Measurements from ENCODE around the gene SLC7A5.

The SLC7A5 gene

DNA sequence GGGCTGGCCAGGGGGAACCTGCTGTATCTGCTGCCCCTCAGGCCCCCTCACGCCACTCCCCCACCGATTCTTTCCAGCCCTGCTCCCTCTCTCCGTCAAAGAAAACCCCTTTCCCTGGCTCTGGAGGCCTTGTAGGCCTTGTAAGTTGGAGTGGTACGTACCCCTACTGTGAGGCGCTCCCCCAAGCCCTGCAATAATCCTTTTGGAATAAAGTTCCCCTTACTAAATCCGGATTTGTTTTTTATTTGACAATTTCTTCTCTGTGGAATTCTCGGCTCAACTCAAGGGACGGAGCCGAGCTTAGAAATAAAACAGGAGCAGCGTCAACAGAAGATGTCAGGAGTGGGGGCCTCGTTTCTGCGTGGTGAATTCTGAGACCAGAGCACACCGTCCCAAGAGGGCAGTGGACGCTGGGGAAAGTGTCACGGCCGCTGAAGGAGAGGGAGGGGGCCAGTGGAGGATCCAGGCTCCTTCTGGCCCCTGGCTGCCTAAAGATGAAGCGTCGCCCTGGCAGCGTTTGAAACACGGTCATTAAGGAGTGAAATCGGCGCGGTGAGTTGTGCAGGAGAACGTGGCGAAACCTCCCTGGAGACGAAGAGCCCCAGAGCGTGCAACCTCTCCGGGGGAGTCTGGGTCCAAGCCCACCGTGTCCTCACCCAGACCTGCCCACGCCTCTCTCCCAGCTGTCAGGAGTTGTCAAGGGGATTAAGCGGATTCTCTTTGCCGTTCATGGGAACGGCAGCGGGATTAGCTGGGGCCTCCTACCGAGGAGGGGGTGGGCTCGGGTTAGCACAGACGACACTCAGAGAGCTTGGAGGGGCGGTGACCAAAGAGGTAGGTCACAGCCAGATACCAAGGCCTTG lies 47.0 kb downstream of the SLC7A5 start:
- TF ChIP-seq ZBTB7A (IDR thresholded peaks at IDR 0.05; ENCODE audit: low read depth) (no peak), TCF12 (IDR thresholded peaks at IDR 0.05; ENCODE audit: low read depth) (no peak), MAX (IDR thresholded peaks at IDR 0.05) (no peak), YY1 (IDR thresholded peaks at IDR 0.05; ENCODE audit: low read depth) (no peak), NFIC (IDR thresholded peaks at IDR 0.05) (no peak), EP300 (IDR thresholded peaks at IDR 0.05; ENCODE audit: borderline replicate concordance) (no peak), CREB1 (IDR thresholded peaks at IDR 0.05; ENCODE audit: low read depth) (no peak), EGR1 (IDR thresholded peaks at IDR 0.05) (no peak), CEBPB (IDR thresholded peaks at IDR 0.05) (no peak), RAD21 (IDR thresholded peaks at IDR 0.05; ENCODE audit: low read depth) (no peak), TEAD4 (IDR thresholded peaks at IDR 0.05) (no peak), TAF1 (IDR thresholded peaks at IDR 0.05; ENCODE audit: low read depth) (no peak), FOXM1 (IDR thresholded peaks at IDR 0.05; ENCODE audit: borderline replicate concordance, low read depth) (no peak)
- TF ChIP-seq, protein P1, sequence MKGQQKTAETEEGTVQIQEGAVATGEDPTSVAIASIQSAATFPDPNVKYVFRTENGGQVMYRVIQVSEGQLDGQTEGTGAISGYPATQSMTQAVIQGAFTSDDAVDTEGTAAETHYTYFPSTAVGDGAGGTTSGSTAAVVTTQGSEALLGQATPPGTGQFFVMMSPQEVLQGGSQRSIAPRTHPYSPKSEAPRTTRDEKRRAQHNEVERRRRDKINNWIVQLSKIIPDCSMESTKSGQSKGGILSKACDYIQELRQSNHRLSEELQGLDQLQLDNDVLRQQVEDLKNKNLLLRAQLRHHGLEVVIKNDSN (IDR thresholded peaks at IDR 0.05), result no peak
- TF ChIP-seq, protein P2, sequence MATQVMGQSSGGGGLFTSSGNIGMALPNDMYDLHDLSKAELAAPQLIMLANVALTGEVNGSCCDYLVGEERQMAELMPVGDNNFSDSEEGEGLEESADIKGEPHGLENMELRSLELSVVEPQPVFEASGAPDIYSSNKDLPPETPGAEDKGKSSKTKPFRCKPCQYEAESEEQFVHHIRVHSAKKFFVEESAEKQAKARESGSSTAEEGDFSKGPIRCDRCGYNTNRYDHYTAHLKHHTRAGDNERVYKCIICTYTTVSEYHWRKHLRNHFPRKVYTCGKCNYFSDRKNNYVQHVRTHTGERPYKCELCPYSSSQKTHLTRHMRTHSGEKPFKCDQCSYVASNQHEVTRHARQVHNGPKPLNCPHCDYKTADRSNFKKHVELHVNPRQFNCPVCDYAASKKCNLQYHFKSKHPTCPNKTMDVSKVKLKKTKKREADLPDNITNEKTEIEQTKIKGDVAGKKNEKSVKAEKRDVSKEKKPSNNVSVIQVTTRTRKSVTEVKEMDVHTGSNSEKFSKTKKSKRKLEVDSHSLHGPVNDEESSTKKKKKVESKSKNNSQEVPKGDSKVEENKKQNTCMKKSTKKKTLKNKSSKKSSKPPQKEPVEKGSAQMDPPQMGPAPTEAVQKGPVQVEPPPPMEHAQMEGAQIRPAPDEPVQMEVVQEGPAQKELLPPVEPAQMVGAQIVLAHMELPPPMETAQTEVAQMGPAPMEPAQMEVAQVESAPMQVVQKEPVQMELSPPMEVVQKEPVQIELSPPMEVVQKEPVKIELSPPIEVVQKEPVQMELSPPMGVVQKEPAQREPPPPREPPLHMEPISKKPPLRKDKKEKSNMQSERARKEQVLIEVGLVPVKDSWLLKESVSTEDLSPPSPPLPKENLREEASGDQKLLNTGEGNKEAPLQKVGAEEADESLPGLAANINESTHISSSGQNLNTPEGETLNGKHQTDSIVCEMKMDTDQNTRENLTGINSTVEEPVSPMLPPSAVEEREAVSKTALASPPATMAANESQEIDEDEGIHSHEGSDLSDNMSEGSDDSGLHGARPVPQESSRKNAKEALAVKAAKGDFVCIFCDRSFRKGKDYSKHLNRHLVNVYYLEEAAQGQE (IDR thresholded peaks at IDR 0.05; ENCODE audit: low read depth), result no peak

DNA sequence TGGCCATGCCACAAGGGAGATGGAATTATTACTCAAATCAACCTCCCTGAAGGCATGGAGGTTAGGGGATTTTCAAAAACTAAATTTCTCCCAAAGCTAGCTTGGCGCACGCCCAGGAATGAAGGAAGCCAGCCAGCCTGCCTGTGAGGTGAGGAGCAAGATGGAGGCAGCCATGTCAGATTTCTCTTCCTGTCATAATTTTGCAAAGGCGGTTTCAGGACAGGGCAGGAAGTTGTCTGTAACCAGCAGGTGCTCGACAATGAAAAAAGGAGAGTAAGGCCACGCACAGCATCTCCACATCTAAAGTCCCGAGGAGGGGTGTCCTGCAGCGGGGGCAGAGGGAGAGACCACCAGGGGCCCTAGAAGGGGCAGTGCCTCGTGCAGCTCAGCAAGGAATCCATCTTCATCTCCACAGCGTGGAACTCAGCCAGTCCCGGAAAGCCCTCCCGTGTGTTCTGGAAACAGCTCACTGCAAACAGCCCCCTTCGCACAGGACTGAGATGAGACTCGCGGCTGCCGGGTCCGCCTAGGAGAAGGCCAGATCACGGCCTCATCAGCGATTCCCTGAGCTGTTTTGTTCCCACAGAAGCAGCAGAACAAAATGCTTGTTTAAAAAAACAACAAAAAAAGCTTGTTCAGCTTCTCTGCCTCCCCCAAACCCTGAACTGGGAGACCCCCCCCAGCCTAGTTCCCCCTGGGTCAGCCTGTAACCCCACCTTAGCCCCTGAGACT lies 47.8 kb downstream of the SLC7A5 start:
- TF ChIP-seq ZBTB7A (IDR thresholded peaks at IDR 0.05; ENCODE audit: low read depth) (no peak), CREB1 (IDR thresholded peaks at IDR 0.05; ENCODE audit: low read depth) (no peak), TEAD4 (IDR thresholded peaks at IDR 0.05) (no peak), MAX (IDR thresholded peaks at IDR 0.05) (no peak), TAF1 (IDR thresholded peaks at IDR 0.05; ENCODE audit: low read depth) (no peak), FOXM1 (IDR thresholded peaks at IDR 0.05; ENCODE audit: borderline replicate concordance, low read depth) (no peak), YY1 (IDR thresholded peaks at IDR 0.05; ENCODE audit: low read depth) (no peak), EGR1 (IDR thresholded peaks at IDR 0.05) (no peak), CEBPB (IDR thresholded peaks at IDR 0.05) (no peak), EP300 (IDR thresholded peaks at IDR 0.05; ENCODE audit: borderline replicate concordance) (no peak), RAD21 (IDR thresholded peaks at IDR 0.05; ENCODE audit: low read depth) (no peak), NFIC (IDR thresholded peaks at IDR 0.05) (no peak), TCF12 (IDR thresholded peaks at IDR 0.05; ENCODE audit: low read depth) (no peak)
- TF ChIP-seq, protein P1 (IDR thresholded peaks at IDR 0.05), result no peak
- TF ChIP-seq, protein P2 (IDR thresholded peaks at IDR 0.05; ENCODE audit: low read depth), result no peak

- TF ChIP-seq TAF1 (IDR thresholded peaks at IDR 0.05; ENCODE audit: low read depth), result no peak
- no peak for TF ChIP-seq YY1 (IDR thresholded peaks at IDR 0.05; ENCODE audit: low read depth)
- no peak for TF ChIP-seq MAX (IDR thresholded peaks at IDR 0.05)
- no peak for TF ChIP-seq CREB1 (IDR thresholded peaks at IDR 0.05; ENCODE audit: low read depth)
- TF ChIP-seq TEAD4 (IDR thresholded peaks at IDR 0.05), result no peak
- no peak for TF ChIP-seq FOXM1 (IDR thresholded peaks at IDR 0.05; ENCODE audit: borderline replicate concordance, low read depth)
- no peak for TF ChIP-seq NFIC (IDR thresholded peaks at IDR 0.05)
- no peak for TF ChIP-seq EP300 (IDR thresholded peaks at IDR 0.05; ENCODE audit: borderline replicate concordance)
- no peak for TF ChIP-seq RAD21 (IDR thresholded peaks at IDR 0.05; ENCODE audit: low read depth)
- TF ChIP-seq, protein P2 (IDR thresholded peaks at IDR 0.05; ENCODE audit: low read depth), result no peak
- TF ChIP-seq ZBTB7A (IDR thresholded peaks at IDR 0.05; ENCODE audit: low read depth), result no peak
- TF ChIP-seq, protein P1 (IDR thresholded peaks at IDR 0.05), result no peak
- TF ChIP-seq EGR1 (IDR thresholded peaks at IDR 0.05), result no peak
- no peak for TF ChIP-seq TCF12 (IDR thresholded peaks at IDR 0.05; ENCODE audit: low read depth)
- TF ChIP-seq CEBPB (IDR thresholded peaks at IDR 0.05), result no peak
Observed at GRCh38 chr16:87819983-87820382, 49.3 kb downstream of the SLC7A5 start.
